Testis (tissue), 2 donors: ENCODE measurements around the gene ALPK1.

Experiments used
- CTCF ChIP-seq, 3 experiments: fragments of 450-650 bp in 2 of 3; fragments of 200-600 bp in 1 of 3; sonication (generic) in 1 of 3; IDR thresholded peaks; one replicate each; pipeline ENCODE4 v1.5.1; 2016 to 2019; ENCODE audit warnings: antibody characterized with exemption in 3 of 3, mild to moderate bottlenecking in 2 of 3, moderate library complexity in 1 of 3
- POLR2A ChIP-seq: fragments of 450-650 bp; IDR thresholded peaks from one replicate; pipeline ENCODE4 v1.6.1; 2017; ENCODE audit warnings: antibody characterized with exemption, mild to moderate bottlenecking, moderate library complexity

- TF ChIP-seq CTCF (IDR thresholded peaks at IDR 0.05) = no peak
- no peak for TF ChIP-seq POLR2A
Observed at GRCh38 chr4:112290341-112290740, 6.8 kb upstream of the ALPK1 start.
